Fibroblast of lung (primary cell): ENCODE measurements around the gene AOC1. TPM values are rescaled to one million over a fixed set of nuclear protein-coding genes. Genes with fewer than 3 reads are reported as not detected.

Experiments
- DNase-seq, 2 donors: peaks; one replicate each; pipeline versions ENCODE4 v3.0.0 to v3.0.0-alpha.2; 2010; ENCODE audit warnings: low read depth in 2 of 2
- H2AFZ ChIP-seq: 2 replicates; pipeline ENCODE4 v1.5.1; 2012; ENCODE audit warnings: low read length, control low read depth, inconsistent platforms
- H3K27ac ChIP-seq: 2 replicates; pipeline ENCODE4 v1.5.1; 2011; ENCODE audit warnings: low read length, control low read depth; ENCODE audit not compliant: insufficient read depth
- H3K27me3 ChIP-seq: 2 replicates; pipeline ENCODE4 v1.5.1; 2011; ENCODE audit warnings: mild to moderate bottlenecking, low read length; ENCODE audit not compliant: control insufficient read depth, insufficient read depth
- H3K36me3 ChIP-seq: 2 replicates; pipeline ENCODE4 v1.5.1; 2011; ENCODE audit warnings: low read length; ENCODE audit not compliant: control insufficient read depth, insufficient read depth
- H3K4me1 ChIP-seq: 2 replicates; pipeline ENCODE4 v1.5.1; 2011; ENCODE audit warnings: low read length; ENCODE audit not compliant: control insufficient read depth, insufficient read depth; ENCODE audit errors: extremely low read depth
- H3K4me2 ChIP-seq: 2 replicates; pipeline ENCODE4 v1.5.1; 2011; ENCODE audit warnings: low read length, control low read depth; ENCODE audit not compliant: insufficient read depth; ENCODE audit errors: extremely low read depth
- H3K4me3 ChIP-seq, 4 experiments: fragments of 200-600 bp in 1 of 4; sonication (generic) in 1 of 4; replicated peaks in 1 of 4; 2 replicates each; pipeline ENCODE4 v1.5.1; 2011 to 2016; ENCODE audit warnings: low read length in 4 of 4, low read depth in 3 of 4, mild to moderate bottlenecking in 3 of 4, control low read depth in 2 of 4, inconsistent platforms in 1 of 4, mixed read lengths in 1 of 4; ENCODE audit not compliant: insufficient read depth in 1 of 4; ENCODE audit errors: control extremely low read depth in 1 of 4
- H3K79me2 ChIP-seq: 2 replicates; pipeline ENCODE4 v1.5.1; 2012; ENCODE audit warnings: mild to moderate bottlenecking, low read length, inconsistent platforms; ENCODE audit not compliant: control insufficient read depth, insufficient read depth
- H3K9ac ChIP-seq: 2 replicates; pipeline ENCODE4 v1.5.1; 2011; ENCODE audit warnings: mild to moderate bottlenecking, low read length, control low read depth; ENCODE audit not compliant: insufficient read depth
- H3K9me3 ChIP-seq: 2 replicates; pipeline ENCODE4 v1.5.1; 2012; ENCODE audit warnings: low read depth, low read length; ENCODE audit not compliant: control insufficient read depth, insufficient read depth
- H4K20me1 ChIP-seq: 2 replicates; pipeline ENCODE4 v1.5.1; 2011; ENCODE audit warnings: low read length; ENCODE audit not compliant: control insufficient read depth, insufficient read depth; ENCODE audit errors: extremely low read depth
- CTCF ChIP-seq, 2 donors: IDR thresholded peaks in 1 of 2; conservative IDR thresholded peaks in 1 of 2; 1 replicate in 1 of 2; 2 replicates in 1 of 2; pipeline ENCODE4 v1.5.1; 2011 to 2012; ENCODE audit warnings: low read length in 2 of 2, control low read depth in 1 of 2, inconsistent platforms in 1 of 2, low read depth in 1 of 2, mild to moderate bottlenecking in 1 of 2
- EZH2 ChIP-seq: IDR thresholded peaks from 2 replicates; pipeline ENCODE4 v1.5.1; 2012; ENCODE audit warnings: low read length, control low read depth, mild to moderate bottlenecking; ENCODE audit errors: missing control alignments
- polyA plus RNA-seq, 2 donors: library from polyadenylated mRNA; depleted of rRNA in 1 of 2; stranded (reverse) in 1 of 2; unstranded in 1 of 2; fragments of >200 nt; gene quantifications; 2 replicates each; pipeline ENCODE4 v1.2.1, GENCODE V29; 2011 to 2012; ENCODE audit warnings: missing spikeins in 1 of 2
- total RNA-seq: library from RNA; depleted of rRNA; stranded (reverse); fragments of >200 nt; gene quantifications from 2 replicates; pipeline ENCODE4 v1.2.1, GENCODE V29; 2014

AOC1 gene
- total and polyA plus RNA-seq, 2 donors (not counting 1 experiment from before 2014, with no cell fraction given) = not detected

GRCh38 chr7:150835702-150836280, 16.5 kb upstream of the AOC1 start:
- Histone ChIP-seq H3K79me2 (no peaks in the 10 kb centered on the region), H3K9ac (no peak overlapping the region), H3K4me2 (no peak overlapping the region), H3K4me1 (no peaks in the 10 kb centered on the region), H3K4me3 (no peak overlapping the region), H3K9me3 (no peaks in the 10 kb centered on the region), H3K36me3 (no peaks in the 10 kb centered on the region), H4K20me1 (no peaks in the 10 kb centered on the region), H3K27ac (no peak overlapping the region), H2AFZ (no peak overlapping the region), H3K27me3 (no peaks in the 10 kb centered on the region)
- TF ChIP-seq CTCF (conservative IDR thresholded peaks at IDR 0.05 in 1 of 2, IDR thresholded peaks at IDR 0.05 in 1 of 2; ENCODE audit: low read depth in 1 of 2, low read length in 2 of 2) (no peak), EZH2 (no peak)
- DNase-seq = no peak

GRCh38 chr7:150838965-150839650, 13.2 kb upstream of the AOC1 start:
- Histone ChIP-seq H3K36me3 (no peaks in the 10 kb centered on the region), H3K9me3 (no peaks in the 10 kb centered on the region), H3K27ac (no peak overlapping the region), H3K4me3 (no peak overlapping the region), H4K20me1 (no peaks in the 10 kb centered on the region), H3K27me3 (no peaks in the 10 kb centered on the region), H3K79me2 (no peaks in the 10 kb centered on the region), H3K4me2 (no peak overlapping the region), H3K9ac (no peak overlapping the region), H2AFZ (no peak overlapping the region), H3K4me1 (no peaks in the 10 kb centered on the region)
- DNase-seq = no peak
- TF ChIP-seq CTCF (conservative IDR thresholded peaks at IDR 0.05 in 1 of 2, IDR thresholded peaks at IDR 0.05 in 1 of 2; ENCODE audit: low read depth in 1 of 2, low read length in 2 of 2) (no peak), EZH2 (no peak)

- Histone ChIP-seq H4K20me1 (no peaks in the 10 kb centered on the region), H3K4me2 (no peak overlapping the region), H3K27me3 (no peaks in the 10 kb centered on the region), H3K4me3 (no peak overlapping the region), H3K27ac (no peak overlapping the region), H2AFZ (no peak overlapping the region), H3K79me2 (no peaks in the 10 kb centered on the region), H3K9ac (no peak overlapping the region), H3K4me1 (no peaks in the 10 kb centered on the region), H3K9me3 (no peaks in the 10 kb centered on the region), H3K36me3 (no peaks in the 10 kb centered on the region)
- TF ChIP-seq CTCF (conservative IDR thresholded peaks at IDR 0.05 in 1 of 2, IDR thresholded peaks at IDR 0.05 in 1 of 2; ENCODE audit: low read depth in 1 of 2, low read length in 2 of 2) = no peak
- TF ChIP-seq EZH2 = no peak
- no peak for DNase-seq
Observed at GRCh38 chr7:150842018-150842417, 10.3 kb upstream of the AOC1 start.
